Measurements from ENCODE around the gene SASH1. TPM values are rescaled to one million over a fixed set of nuclear protein-coding genes. Genes with fewer than 3 reads are reported as not detected.

Gene SASH1
- total and polyA plus RNA-seq, 2 experiments from 2014 or later: 69.1 to 99.0 TPM

- Histone ChIP-seq H3K9me3 (ENCODE audit: low read depth) (no peaks in the 10 kb centered on the region), H3K27me3 (replicated peaks; ENCODE audit: insufficient read depth) (no peaks in the 10 kb centered on the region), H3K4me3 (no peak overlapping the region), H4K20me1 (ENCODE audit: insufficient read depth) (no peaks in the 10 kb centered on the region), H3K36me3 (ENCODE audit: low read depth) (peaks cover 23% of the 10 kb centered on the region), H3K4me1 (ENCODE audit: insufficient read depth) (no peaks in the 10 kb centered on the region), H2AFZ (no peak overlapping the region), H3K4me2 (ENCODE audit: unreplicated experiment) (no peak overlapping the region), H3K27ac (no peak overlapping the region), H3K79me2 (ENCODE audit: insufficient read depth) (no peaks in the 10 kb centered on the region), H3K9me2 (ENCODE audit: insufficient read depth) (no peaks in the 10 kb centered on the region), H3K9ac (no peak overlapping the region), H3F3A (ENCODE audit: insufficient read depth) (peaks cover 37% of the 10 kb centered on the region)
- in situ Hi-C loops (cut with MboI): no loop called here
- WGBS, 2 experiments (ENCODE audit: low coverage in 1 of 2, low lambda C conversion rate in 2 of 2, missing lambda C conversion rate in 2 of 2): 62 to 79% methylated on average over 6 of the region's 7 CpGs
- no peak for TF ChIP-seq EZH2 (IDR thresholded peaks at IDR 0.05; ENCODE audit: insufficient read depth, poor library complexity, severe bottlenecking)
- no peak for TF ChIP-seq EZH2phosphoT487 (IDR thresholded peaks at IDR 0.05; ENCODE audit: insufficient read depth, low read depth)
- no peak for DNase-seq
Observed at GRCh38 chr6:148556410-148556809, 213.8 kb downstream of the SASH1 start.

GRCh38 chr6:148557796-148558321 lies 215.2 kb downstream of the SASH1 start:
- Histone ChIP-seq H3K4me2 (ENCODE audit: unreplicated experiment) (no peak overlapping the region), H3K9me2 (ENCODE audit: insufficient read depth) (no peaks in the 10 kb centered on the region), H3K4me3 (no peak overlapping the region), H2AFZ (no peak overlapping the region), H4K20me1 (ENCODE audit: insufficient read depth) (no peaks in the 10 kb centered on the region), H3K79me2 (ENCODE audit: insufficient read depth) (no peaks in the 10 kb centered on the region), H3K27ac (no peak overlapping the region), H3K4me1 (ENCODE audit: insufficient read depth) (no peaks in the 10 kb centered on the region), H3K27me3 (replicated peaks; ENCODE audit: insufficient read depth) (no peaks in the 10 kb centered on the region), H3K9ac (no peak overlapping the region), H3K36me3 (ENCODE audit: low read depth) (0 out of 2 replicates have a peak, but pooled peaks cover 9% of the 10 kb centered on the region), H3F3A (ENCODE audit: insufficient read depth) (peaks cover 24% of the 10 kb centered on the region), H3K9me3 (ENCODE audit: low read depth) (no peaks in the 10 kb centered on the region)
- in situ Hi-C loops (cut with MboI): no loop called here
- TF ChIP-seq EZH2 (IDR thresholded peaks at IDR 0.05; ENCODE audit: insufficient read depth, poor library complexity, severe bottlenecking) (no peak), EZH2phosphoT487 (IDR thresholded peaks at IDR 0.05; ENCODE audit: insufficient read depth, low read depth) (no peak)
- WGBS, 2 experiments (ENCODE audit: low coverage in 1 of 2, low lambda C conversion rate in 2 of 2, missing lambda C conversion rate in 2 of 2): 75 to 78% methylated on average over 7 of the region's 7 CpGs
- DNase-seq: peak; percentile 41

GRCh38 chr6:148559848-148560433 lies 217.3 kb downstream of the SASH1 start:
- Histone ChIP-seq H3K9me2 (ENCODE audit: insufficient read depth) (no peaks in the 10 kb centered on the region), H3K27me3 (replicated peaks; ENCODE audit: insufficient read depth) (no peaks in the 10 kb centered on the region), H3K4me3 (peak overlapping the region; percentile 72), H3K9me3 (ENCODE audit: low read depth) (no peaks in the 10 kb centered on the region), H3K79me2 (ENCODE audit: insufficient read depth) (no peaks in the 10 kb centered on the region), H2AFZ (peak overlapping the region; percentile 58), H3K36me3 (ENCODE audit: low read depth) (no peaks in the 10 kb centered on the region), H3F3A (ENCODE audit: insufficient read depth) (peaks cover 19% of the 10 kb centered on the region), H3K4me2 (ENCODE audit: unreplicated experiment) (peak overlapping the region; percentile 82), H3K4me1 (ENCODE audit: insufficient read depth) (peaks cover 6% of the 10 kb centered on the region), H4K20me1 (ENCODE audit: insufficient read depth) (no peaks in the 10 kb centered on the region), H3K27ac (no peak overlapping the region), H3K9ac (peak overlapping the region; percentile 63)
- in situ Hi-C loops (cut with MboI): no loop called here
- TF ChIP-seq EZH2 (IDR thresholded peaks at IDR 0.05; ENCODE audit: insufficient read depth, poor library complexity, severe bottlenecking): no peak
- TF ChIP-seq EZH2phosphoT487 (IDR thresholded peaks at IDR 0.05; ENCODE audit: insufficient read depth, low read depth): no peak
- 9 to 11% methylated on average over 43 to 44 of the region's 46 CpGs for WGBS, 2 experiments (ENCODE audit: low coverage in 1 of 2, low lambda C conversion rate in 2 of 2, missing lambda C conversion rate in 2 of 2)
- DNase-seq: peak; percentile 84

GRCh38 chr6:148561629-148562028 lies 219.0 kb downstream of the SASH1 start:
- no peak for DNase-seq
- Histone ChIP-seq H3K36me3 (ENCODE audit: low read depth) (no peaks in the 10 kb centered on the region), H3K9me3 (ENCODE audit: low read depth) (no peaks in the 10 kb centered on the region), H3K4me3 (no peak overlapping the region), H3K27ac (no peak overlapping the region), H2AFZ (no peak overlapping the region), H3K27me3 (replicated peaks; ENCODE audit: insufficient read depth) (no peaks in the 10 kb centered on the region), H3K79me2 (ENCODE audit: insufficient read depth) (no peaks in the 10 kb centered on the region), H3K4me1 (ENCODE audit: insufficient read depth) (peaks cover 21% of the 10 kb centered on the region), H4K20me1 (ENCODE audit: insufficient read depth) (no peaks in the 10 kb centered on the region), H3K9ac (no peak overlapping the region), H3K9me2 (ENCODE audit: insufficient read depth) (no peaks in the 10 kb centered on the region), H3F3A (ENCODE audit: insufficient read depth) (peaks cover 31% of the 10 kb centered on the region), H3K4me2 (ENCODE audit: unreplicated experiment) (no peak overlapping the region)
- no peak for TF ChIP-seq EZH2 (IDR thresholded peaks at IDR 0.05; ENCODE audit: insufficient read depth, poor library complexity, severe bottlenecking)
- no peak for TF ChIP-seq EZH2phosphoT487 (IDR thresholded peaks at IDR 0.05; ENCODE audit: insufficient read depth, low read depth)
- WGBS, 2 experiments (ENCODE audit: low coverage in 1 of 2, low lambda C conversion rate in 2 of 2, missing lambda C conversion rate in 2 of 2): 71 to 76% methylated on average over 6 of the region's 6 CpGs
- in situ Hi-C loops (cut with MboI): no loop called here

Data from GM23248 (cell line).